Lung (tissue), 12 donors: ENCODE measurements around the gene CHCHD5. TPM values are rescaled to one million over a fixed set of nuclear protein-coding genes. Genes with fewer than 3 reads are reported as not detected.

Experiments
- ATAC-seq: fragments of 200-7000 bp; cut with Tn5 transposase; one replicate; pipeline ENCODE4 v1.9.1; 2020; ENCODE audit warnings: moderate number of reproducible peaks; ENCODE audit not compliant: insufficient read depth, low FRiP score
- DNase-seq, 3 donors: peaks; one replicate each; pipeline ENCODE4 v3.0.0-alpha.2; 2013 to 2017
- H3K27ac ChIP-seq, 2 donors: one replicate each; pipeline ENCODE4 v1.5.1; 2013; ENCODE audit warnings: mild to moderate bottlenecking in 2 of 2, moderate library complexity in 2 of 2, control low read depth in 1 of 2, inconsistent platforms in 1 of 2, low read depth in 1 of 2, low read length in 1 of 2
- H3K27me3 ChIP-seq, 3 donors: one replicate each; pipeline ENCODE4 v1.5.1; 2013; ENCODE audit warnings: low read length in 2 of 3; ENCODE audit not compliant: control insufficient read depth in 3 of 3, insufficient read depth in 3 of 3
- H3K36me3 ChIP-seq, 4 donors: one replicate each; pipeline ENCODE4 v1.5.1; 2013; ENCODE audit warnings: low read length in 4 of 4, mild to moderate bottlenecking in 1 of 4, moderate library complexity in 1 of 4; ENCODE audit not compliant: control insufficient read depth in 4 of 4, insufficient read depth in 4 of 4
- H3K4me1 ChIP-seq, 5 donors: one replicate each; pipeline ENCODE4 v1.5.1; 2013; ENCODE audit warnings: low read length in 5 of 5, mild to moderate bottlenecking in 2 of 5, moderate library complexity in 1 of 5; ENCODE audit not compliant: control insufficient read depth in 5 of 5, insufficient read depth in 5 of 5
- H3K4me3 ChIP-seq: one replicate; pipeline ENCODE4 v1.5.1; 2013; ENCODE audit warnings: mild to moderate bottlenecking, control low read depth, moderate library complexity
- H3K9ac ChIP-seq, 2 donors: one replicate each; pipeline ENCODE4 v1.5.1; 2013; ENCODE audit warnings: low read length in 2 of 2, control low read depth in 1 of 2; ENCODE audit not compliant: insufficient read depth in 1 of 2
- H3K9me3 ChIP-seq, 4 donors: one replicate each; pipeline ENCODE4 v1.5.1; 2013; ENCODE audit warnings: low read length in 3 of 4, mild to moderate bottlenecking in 1 of 4, moderate library complexity in 1 of 4; ENCODE audit not compliant: control insufficient read depth in 4 of 4, insufficient read depth in 3 of 4
- CTCF ChIP-seq: IDR thresholded peaks from 2 replicates; pipeline ENCODE4 v1.5.1; 2012; ENCODE audit warnings: mild to moderate bottlenecking; ENCODE audit errors: control extremely low read depth, extremely low read depth
- WGBS, 2 donors: extraction: QIAGEN DNeasy Blood & Tissue Kit; methylation state at CpG; one replicate each; pipeline ENCODE4 v1.1.7; 2013; 5-methylcytosine and 5-hydroxymethylcytosine counted together
- polyA plus RNA-seq, 2 donors: library from polyadenylated mRNA; stranded (reverse); fragments of 200-250 nt; gene quantifications; one replicate each; pipeline ENCODE4 v1.2.1, GENCODE V29; 2013
- total RNA-seq, 2 donors: library from RNA; depleted of rRNA in 1 of 2; stranded (reverse); fragments of >200 nt in 1 of 2; gene quantifications; one replicate each; pipeline ENCODE4 v1.2.1, GENCODE V29; 2014 to 2021
- donor health status: control.
- donor health status: control.
- donor health status: Bipolar disorder and iron deficiency.
- donor health status: healthy.
- donor health status: DM: yes; HTN: yes; CAD: no.

Gene CHCHD5
- total and polyA plus RNA-seq, 4 donors: 3.0 to 46.6 (median 44.4) TPM

GRCh38 chr2:112629224-112629623, 44.8 kb downstream of the CHCHD5 start:
- no peak for ATAC-seq
- no peak for TF ChIP-seq CTCF
- WGBS, 2 donors: 94 to 96% methylated on average over 6 of the region's 6 CpGs

DNA sequence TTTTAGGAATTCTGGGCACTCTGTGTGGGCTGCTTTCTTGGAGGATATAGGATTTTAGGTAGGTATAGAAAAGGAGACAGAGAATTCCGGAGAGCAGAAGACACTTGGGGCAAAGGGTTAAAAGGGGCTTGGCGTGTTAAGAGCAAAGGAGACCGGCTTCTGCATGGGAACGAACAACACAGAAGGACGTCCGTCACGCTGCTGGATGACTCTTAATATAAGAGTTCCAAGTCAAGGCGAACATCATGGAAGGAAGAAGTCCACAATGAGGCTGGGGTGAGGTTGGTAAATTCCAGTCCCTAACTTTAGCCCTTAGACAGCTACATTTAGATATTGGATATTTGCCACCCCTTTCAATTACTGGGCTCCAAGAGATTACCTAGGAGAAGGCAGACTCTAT, 45.4 kb downstream of the CHCHD5 start:
- DNase-seq (no peak), ATAC-seq (no peak)
- Histone ChIP-seq H3K4me1 (peaks cover 0 to 25% (median 5%) of the 10 kb centered on the region in 5 donors), H3K36me3 (no peaks in the 10 kb centered on the region), H3K27me3 (peaks cover 0 to 2% (median 0%) of the 10 kb centered on the region in 3 donors), H3K9me3 (no peaks in the 10 kb centered on the region), H3K9ac (no peak overlapping the region), H3K27ac (no peak overlapping the region), H3K4me3 (no peak overlapping the region)
- TF ChIP-seq CTCF: no peak
- 70 to 89% methylated on average over 8 of the region's 8 CpGs for WGBS, 2 donors

More at GRCh38 chr2:112629224-112629623, 44.8 kb downstream of the CHCHD5 start:
- DNase-seq: no peak
- H3K9ac ChIP-seq: no peak overlapping the region
- no peak overlapping the region for H3K4me3 ChIP-seq
- peaks cover 0 to 2% (median 0%) of the 10 kb centered on the region in 3 donors for H3K27me3 ChIP-seq
- H3K27ac ChIP-seq: no peak overlapping the region
- H3K36me3 ChIP-seq: no peaks in the 10 kb centered on the region
- H3K4me1 ChIP-seq: peaks cover 0 to 25% (median 5%) of the 10 kb centered on the region in 5 donors
- H3K9me3 ChIP-seq: no peaks in the 10 kb centered on the region

DNA sequence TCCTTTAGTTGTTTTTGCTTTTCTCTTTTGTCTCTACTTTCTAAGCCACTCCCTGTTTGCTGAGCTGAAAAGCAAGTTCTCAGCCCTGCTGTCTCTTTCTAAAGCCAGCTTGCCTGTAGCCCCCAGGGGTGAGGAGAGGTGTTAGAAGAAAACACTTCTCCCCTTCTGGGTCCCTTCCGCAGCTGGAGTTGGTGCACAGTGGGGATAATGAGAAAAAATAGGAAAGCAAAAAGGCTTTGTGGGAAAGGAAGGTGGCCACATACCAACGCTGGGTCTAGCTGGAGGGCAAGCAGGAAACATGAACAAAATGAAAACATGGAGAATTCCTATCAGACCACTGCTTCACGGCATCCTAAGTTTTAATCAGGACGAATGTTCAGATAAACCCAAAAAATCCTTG, 45.9 kb downstream of the CHCHD5 start:
- Histone ChIP-seq H3K9me3 (no peaks in the 10 kb centered on the region), H3K36me3 (no peaks in the 10 kb centered on the region), H3K27ac (no peak overlapping the region), H3K27me3 (peaks cover 0 to 2% (median 0%) of the 10 kb centered on the region in 3 donors), H3K9ac (no peak overlapping the region), H3K4me1 (peaks cover 0 to 25% (median 5%) of the 10 kb centered on the region in 5 donors), H3K4me3 (no peak overlapping the region)
- no peak for TF ChIP-seq CTCF
- 57 to 64% methylated on average over 4 of the region's 4 CpGs for WGBS, 2 donors
- DNase-seq (no peak), ATAC-seq (no peak)

DNA sequence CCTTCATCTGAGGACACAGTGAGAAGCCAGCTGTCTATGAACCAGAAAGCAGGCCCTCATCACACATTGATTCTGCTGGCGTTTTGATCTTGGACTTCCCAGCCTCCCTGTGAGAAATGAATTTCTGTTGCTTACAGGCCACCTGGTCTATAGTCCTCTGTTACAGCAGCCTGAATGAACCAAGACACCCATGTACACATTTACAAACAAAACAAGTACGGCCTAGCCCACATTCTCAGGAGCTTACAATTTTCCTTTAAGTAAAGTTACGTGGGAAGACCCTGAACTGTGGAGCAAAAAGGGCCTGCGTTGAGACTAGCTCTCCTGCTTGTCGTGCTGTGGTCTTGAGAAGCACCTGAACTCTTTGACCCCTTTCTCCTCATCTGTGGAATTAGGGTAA, 49.3 kb downstream of the CHCHD5 start:
- no peak overlapping the region for H3K27ac ChIP-seq
- 87 to 92% methylated on average over 5 of the region's 5 CpGs for WGBS, 2 donors
- no peak overlapping the region for H3K9ac ChIP-seq
- no peak overlapping the region for H3K4me3 ChIP-seq
- peaks cover 0 to 21% (median 5%) of the 10 kb centered on the region in 5 donors for H3K4me1 ChIP-seq
- no peak for TF ChIP-seq CTCF
- H3K36me3 ChIP-seq: no peaks in the 10 kb centered on the region
- no peaks in the 10 kb centered on the region for H3K9me3 ChIP-seq
- peaks cover 0 to 2% (median 0%) of the 10 kb centered on the region in 3 donors for H3K27me3 ChIP-seq
- ATAC-seq (no peak), DNase-seq (no peak)
